ENCODE measurements around the gene DNAJB9.
"Not testable (repeated sequence)": the region's sequence is repeated elsewhere in the genome, so short reads cannot be mapped to it uniquely, and the experiment has no call there.

Gene DNAJB9

GRCh38 chr7:108569381-108570145, at the start of gene DNAJB9, which contains the start of gene THAP5:
Gene DNAJB9 (plus strand): TSS chr7:108569874. CDS start chr7:108571727, 1,853 bp downstream.
Gene THAP5 (minus strand): TSS chr7:108569706. CDS start chr7:108569569, 137 bp downstream.
- peak; percentile 97 to 98 for DNase-seq (ENCODE audit: low read depth in 2 of 2)

DNA sequence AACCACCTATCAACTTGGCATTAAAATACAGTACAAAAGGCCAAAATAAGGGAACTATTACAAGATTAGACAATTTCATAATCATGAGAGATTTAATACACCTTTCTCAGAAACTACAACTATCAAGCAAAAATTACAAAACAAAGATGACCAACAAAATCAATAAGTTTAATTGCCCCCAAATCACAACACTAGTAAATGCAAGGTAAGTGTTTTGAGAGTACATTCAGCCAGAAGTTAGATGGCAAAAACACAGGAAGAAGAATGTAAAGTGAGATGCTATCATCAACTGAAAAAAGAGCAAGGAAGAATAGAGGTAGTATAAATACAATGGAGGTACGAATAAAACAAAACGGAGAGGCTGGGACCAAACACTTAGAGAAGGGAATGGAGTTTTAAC, 46.9 kb upstream of the DNAJB9 start:
- DNase-seq (ENCODE audit: low read depth in 2 of 2) = no peak

DNA sequence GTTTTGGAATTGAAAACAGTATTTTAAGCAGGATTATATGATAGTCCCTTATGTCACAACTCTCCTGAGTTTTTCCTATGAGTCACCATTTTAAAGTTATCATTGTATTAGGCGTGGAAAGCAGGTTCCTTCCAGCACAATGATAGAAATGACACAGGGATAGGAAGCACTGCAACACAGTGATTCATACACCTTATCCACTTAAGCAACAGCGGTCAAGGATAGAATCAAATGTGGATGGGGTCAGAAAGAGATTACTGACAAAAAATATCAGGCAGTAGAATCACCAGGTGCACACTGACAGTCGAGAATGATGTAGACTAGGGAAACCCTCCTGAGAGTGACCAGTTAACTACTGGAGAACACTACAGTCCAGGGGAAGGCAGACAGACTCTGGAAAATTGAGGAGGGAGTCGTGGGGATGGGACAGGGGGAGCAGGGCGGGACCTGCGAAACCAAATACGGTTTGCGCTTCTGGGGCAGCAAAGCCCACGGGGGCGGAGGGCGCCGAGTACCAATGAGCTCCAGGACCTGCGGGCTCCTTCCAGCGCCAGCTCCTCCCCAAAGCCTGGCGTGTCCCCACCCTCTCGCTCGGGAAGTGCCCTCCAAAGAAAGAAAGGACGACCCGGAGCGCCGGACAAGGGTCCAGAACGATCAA, 44.2 kb upstream of the DNAJB9 start:
- no peak for DNase-seq (ENCODE audit: low read depth in 2 of 2)

- peak; percentile 99 to 100 for DNase-seq (ENCODE audit: low read depth in 2 of 2)
Observed at GRCh38 chr7:108525985-108526767, 43.5 kb upstream of the DNAJB9 start, which contains the start of gene PNPLA8. Gene PNPLA8 (minus strand): TSS chr7:108526135. CDS start chr7:108515491, 10,644 bp downstream.

GRCh38 chr7:108526768-108527017, 43.0 kb upstream of the DNAJB9 start:
- no peak for DNase-seq (ENCODE audit: low read depth in 2 of 2)

GRCh38 chr7:108528183-108528712, 41.4 kb upstream of the DNAJB9 start:
- no peak for DNase-seq (ENCODE audit: low read depth in 2 of 2)

DNA sequence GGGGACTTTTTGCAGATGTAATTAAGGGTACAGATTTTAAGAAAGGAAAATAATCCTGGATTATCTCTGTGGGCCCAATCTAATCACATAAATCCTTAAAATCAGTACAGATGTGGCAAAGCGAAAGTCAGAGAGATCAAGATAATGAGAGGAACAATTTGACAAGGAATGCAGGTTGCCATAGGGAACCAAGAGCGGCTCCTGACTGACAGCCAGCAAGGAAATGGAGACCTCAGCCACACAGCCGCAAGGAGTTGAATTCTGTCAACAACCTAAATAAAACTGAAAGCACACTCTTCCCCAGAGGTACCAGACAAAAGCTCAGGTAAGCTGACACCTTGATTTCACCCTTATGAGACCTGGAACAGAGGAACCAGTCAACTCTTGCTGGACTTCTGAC, 40.3 kb upstream of the DNAJB9 start:
- DNase-seq (ENCODE audit: low read depth in 2 of 2) = no peak

- no peak for DNase-seq (ENCODE audit: low read depth in 2 of 2)
Observed at GRCh38 chr7:108533712-108534111, 36.0 kb upstream of the DNAJB9 start.

DNA sequence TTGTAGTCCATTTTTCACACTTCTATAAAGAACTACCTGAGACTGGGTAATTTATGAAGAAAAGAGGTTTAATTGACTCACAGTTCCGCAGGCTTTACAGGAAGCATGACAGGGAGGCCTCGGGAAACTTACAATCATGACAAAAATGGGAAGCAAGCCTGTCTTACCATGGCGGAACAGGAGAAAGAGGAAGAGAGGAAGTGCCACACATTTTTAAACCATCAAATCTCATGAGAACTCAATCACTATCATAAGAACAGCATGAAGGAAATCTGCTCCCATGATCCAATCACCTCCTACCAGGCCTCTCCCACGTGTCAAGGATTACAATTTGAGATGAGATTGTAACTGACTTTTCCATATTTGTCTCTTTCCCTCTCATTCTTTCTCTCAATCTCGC, 34.4 kb upstream of the DNAJB9 start:
- no peak for DNase-seq (ENCODE audit: low read depth in 2 of 2)

DNA sequence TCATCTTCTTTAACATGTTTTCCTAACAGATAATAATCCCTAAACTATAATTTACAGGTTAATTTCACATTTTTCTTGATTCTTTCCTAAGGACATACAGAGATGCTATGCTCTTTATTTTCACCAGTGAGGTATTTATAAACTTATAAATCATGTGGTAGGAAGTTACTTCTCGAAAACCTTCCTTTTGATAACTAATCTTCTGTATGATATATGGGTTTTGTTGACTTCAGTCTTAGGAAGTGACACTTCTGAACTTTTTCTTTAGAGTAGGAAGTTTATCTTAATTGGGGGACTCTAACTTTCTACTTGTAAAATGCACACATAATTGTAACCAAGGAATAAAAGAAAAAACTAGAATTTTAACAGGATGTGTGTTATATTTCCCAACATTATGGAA, 33.9 kb upstream of the DNAJB9 start:
- DNase-seq (ENCODE audit: low read depth in 2 of 2) = no peak

DNA sequence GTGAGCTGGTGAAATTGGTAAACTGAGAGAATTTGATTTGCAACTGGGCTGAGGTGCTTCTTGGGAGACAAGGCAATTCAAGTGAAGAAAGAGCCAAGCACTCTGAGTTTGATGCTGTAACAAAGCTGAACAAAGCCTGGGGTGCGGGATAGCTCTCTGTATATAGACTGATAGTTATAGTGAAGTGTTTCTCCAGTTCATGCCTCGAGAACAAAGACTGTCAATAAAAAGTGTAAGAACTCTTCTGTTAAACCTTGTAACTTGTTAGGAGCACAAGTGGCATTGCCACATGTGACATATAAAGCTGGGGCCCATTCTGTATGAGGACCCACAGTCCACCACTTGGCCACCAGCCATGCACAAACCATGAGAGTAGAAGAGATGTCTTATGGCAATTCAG, 32.4 kb upstream of the DNAJB9 start:
- DNase-seq (ENCODE audit: low read depth in 2 of 2) = no peak

DNA sequence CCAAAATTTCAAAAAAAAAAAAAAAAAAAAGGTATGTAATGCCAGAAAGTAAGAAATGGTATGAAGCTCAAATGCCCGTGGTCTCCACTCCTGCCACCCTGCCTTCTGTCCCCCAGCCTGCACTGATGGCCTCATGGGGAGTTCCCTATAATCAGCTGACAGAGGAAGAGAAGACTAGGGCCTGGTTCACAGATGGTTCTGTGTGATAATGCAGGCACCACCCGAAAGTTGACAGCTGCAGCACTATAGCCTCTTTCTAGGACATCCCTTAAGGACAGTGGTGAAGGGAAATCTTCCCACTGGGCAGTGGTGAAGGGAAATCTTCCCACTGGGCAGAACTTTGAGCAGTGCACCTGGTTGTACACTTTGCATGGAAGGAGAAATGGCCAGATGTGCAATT, 31.4 kb upstream of the DNAJB9 start:
- DNase-seq (ENCODE audit: low read depth in 2 of 2) = not testable (repeated sequence)

- DNase-seq (ENCODE audit: low read depth in 2 of 2) = not testable (repeated sequence)
Observed at GRCh38 chr7:108538685-108539084, 31.0 kb upstream of the DNAJB9 start.

GRCh38 chr7:108541478-108541877, 28.2 kb upstream of the DNAJB9 start:
- no peak for DNase-seq (ENCODE audit: low read depth in 2 of 2)

DNA sequence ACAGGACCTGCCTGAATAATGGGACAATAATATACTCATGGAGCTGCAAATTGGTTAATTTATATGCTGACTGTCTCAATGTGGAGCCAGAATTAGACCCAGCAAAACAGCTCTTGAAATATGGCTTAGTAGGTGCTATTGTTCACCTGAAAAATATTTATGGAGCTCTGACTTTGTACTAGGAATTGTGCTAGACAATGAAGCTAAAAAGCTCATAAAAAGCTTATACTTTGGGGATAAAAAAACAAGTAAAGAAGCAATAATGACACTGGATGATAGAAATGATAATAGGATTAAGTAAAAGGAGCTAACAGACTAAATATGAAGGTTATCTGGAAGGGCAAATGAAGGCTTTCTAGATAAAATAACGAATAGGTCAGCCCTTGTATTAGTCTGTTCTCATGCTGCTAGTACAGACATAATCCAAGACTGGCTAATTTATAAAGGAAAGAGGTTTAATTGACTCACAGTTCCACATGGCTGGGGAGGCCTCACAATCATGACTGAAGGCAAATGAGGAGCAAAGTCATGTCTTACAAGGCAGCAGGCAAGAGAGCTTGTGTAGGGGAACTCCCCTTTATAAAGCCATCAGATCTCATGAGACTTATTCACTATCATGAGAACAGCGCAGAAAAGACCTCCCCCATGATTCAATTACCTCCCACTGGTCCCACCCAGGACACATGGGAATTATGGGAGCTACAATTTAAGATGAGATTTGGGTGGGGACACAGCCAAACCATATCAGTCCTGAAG, 21.4 kb upstream of the DNAJB9 start:
- not testable (repeated sequence) for DNase-seq (ENCODE audit: low read depth in 2 of 2)

DNA sequence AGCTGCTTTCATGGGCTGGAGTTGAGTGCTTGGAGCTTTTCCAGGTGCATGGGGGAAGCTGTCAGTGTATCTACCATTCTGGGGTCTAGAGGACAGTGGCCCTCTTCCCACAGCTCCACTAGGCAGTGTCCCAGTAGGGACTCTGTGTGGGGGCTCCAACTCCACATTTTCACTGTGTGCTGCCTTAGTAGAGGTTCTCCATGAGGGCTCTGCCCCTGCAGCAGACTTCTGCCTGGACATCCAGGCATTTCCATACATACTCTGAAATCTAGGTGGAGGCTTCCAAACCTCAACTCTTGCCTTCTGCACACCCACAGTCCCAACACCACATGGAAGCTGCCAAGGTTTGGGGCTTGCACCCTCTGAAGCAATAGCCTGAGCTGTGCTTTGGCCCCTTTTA, 13.0 kb upstream of the DNAJB9 start:
- not testable (repeated sequence) for DNase-seq (ENCODE audit: low read depth in 2 of 2)

- no peak for DNase-seq (ENCODE audit: low read depth in 2 of 2)
Observed at GRCh38 chr7:108557191-108557590, 12.5 kb upstream of the DNAJB9 start.

- no peak for DNase-seq (ENCODE audit: low read depth in 2 of 2)
Observed at GRCh38 chr7:108557617-108558016, 12.1 kb upstream of the DNAJB9 start.

DNA sequence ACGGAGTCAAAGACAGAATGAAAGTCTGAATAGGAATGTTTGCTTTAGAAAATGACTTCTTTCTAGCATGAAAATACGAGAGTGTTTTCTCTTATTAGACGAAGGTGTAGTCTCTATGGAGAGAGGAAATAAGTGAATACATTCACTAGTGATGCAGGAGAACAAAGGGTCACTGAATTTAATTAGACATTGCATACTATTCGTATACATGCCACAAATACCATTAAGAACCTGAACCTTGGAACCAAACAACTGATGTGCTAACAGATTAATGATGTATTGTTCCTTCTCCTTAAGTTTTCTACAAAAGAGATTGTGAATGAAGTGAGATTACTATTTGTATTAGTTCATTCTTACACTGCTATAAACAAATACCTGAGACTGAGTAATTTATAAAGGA, 10.4 kb upstream of the DNAJB9 start:
- no peak for DNase-seq (ENCODE audit: low read depth in 2 of 2)

GRCh38 chr7:108561047-108561619, 8.5 kb upstream of the DNAJB9 start:
- no peak for DNase-seq (ENCODE audit: low read depth in 2 of 2)

DNA sequence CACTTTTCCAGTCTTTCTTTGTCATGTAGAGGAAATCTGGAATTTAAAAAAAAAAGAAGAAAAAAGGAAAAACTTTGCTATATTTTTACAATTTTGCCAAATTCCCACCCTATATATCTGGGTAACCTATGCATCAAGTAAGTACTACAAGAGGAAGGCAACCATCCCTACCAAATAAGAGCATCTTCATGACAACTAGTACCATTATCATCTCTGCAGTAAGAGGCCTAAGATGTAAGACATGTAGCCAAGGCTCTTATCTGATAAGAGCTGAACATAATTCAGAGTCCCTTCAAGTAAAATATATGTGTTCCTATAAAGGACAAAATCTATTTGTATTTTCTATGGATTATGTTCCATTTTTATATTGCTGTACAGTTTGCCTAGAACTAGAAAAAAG, 3.7 kb upstream of the DNAJB9 start:
- DNase-seq (ENCODE audit: low read depth in 2 of 2) = no peak

All from stimulated activated CD4-positive, alpha-beta T cell treated with anti-CD3 and anti-CD28 coated beads, Interleukin-12 subunit alpha, Interleukin-12 subunit beta, amount 100 ng/mL, for 24 hours (primary cell).